Rectal smooth muscle tissue (tissue), 1 donor: ENCODE results near the gene CUEDC2.

Experiments used
- H3K27ac ChIP-seq: one replicate; pipeline ENCODE4 v1.7.0; 2013; ENCODE audit warnings: low read depth, low read length, inconsistent platforms
- H3K27me3 ChIP-seq: one replicate; pipeline ENCODE4 v1.7.0; 2013; ENCODE audit warnings: low read length; ENCODE audit not compliant: control insufficient read depth, insufficient read depth
- H3K36me3 ChIP-seq: one replicate; pipeline ENCODE4 v1.7.0; 2013; ENCODE audit warnings: low read length; ENCODE audit not compliant: control insufficient read depth, insufficient read depth
- H3K4me1 ChIP-seq: one replicate; pipeline ENCODE4 v1.7.0; 2013; ENCODE audit warnings: low read length; ENCODE audit not compliant: control insufficient read depth, insufficient read depth
- H3K4me3 ChIP-seq: one replicate; pipeline ENCODE4 v1.7.0; 2013; ENCODE audit warnings: low read length
- H3K9ac ChIP-seq: one replicate; pipeline ENCODE4 v1.7.0; 2013; ENCODE audit warnings: low read length

Gene CUEDC2

DNA sequence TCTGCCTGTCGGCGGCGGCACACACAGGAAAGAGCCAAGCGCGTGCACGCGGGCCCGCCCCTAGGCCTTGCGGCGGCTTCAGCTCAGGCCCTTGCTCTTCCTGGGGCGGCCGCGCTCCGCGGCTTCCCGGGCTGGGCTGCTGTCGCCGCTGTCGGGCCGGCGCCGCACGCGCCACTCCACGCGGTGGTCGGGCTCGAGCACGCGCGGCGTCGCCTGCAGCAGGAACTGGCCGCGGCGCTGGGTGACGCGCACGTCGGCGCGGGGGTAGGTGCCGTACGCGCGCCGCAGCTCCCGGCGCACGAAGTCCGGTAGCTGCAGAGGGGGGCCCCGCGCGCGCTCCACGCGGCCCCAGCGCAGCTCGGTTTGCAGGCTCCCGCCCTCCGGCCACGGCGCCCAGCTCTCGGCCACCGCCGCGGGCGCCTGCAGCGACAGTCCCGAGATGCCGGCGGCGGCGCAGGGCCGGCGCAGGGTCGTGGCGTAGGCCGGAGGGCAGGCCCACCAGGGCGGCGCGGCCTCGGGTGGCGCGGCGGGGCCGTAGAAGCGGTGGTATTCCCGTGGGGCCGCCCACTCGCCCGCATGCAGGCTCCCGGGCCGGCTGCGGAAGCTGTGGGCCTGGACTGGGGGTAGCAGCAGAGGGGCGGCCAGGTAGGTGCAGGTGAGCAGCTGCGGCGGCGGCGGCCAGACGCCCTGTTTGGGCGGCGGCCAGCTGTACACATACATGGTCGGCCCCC is 18.2 kb upstream of the CUEDC2 start:
- Histone ChIP-seq H3K27ac (peak overlapping the region; percentile 62), H3K4me3 (peak overlapping the region; percentile 80), H3K9ac (peak overlapping the region; percentile 46), H3K27me3 (no peaks in the 10 kb centered on the region), H3K4me1 (no peaks in the 10 kb centered on the region), H3K36me3 (no peaks in the 10 kb centered on the region)

- H3K4me3 ChIP-seq = peak overlapping the region; percentile 80
- no peaks in the 10 kb centered on the region for H3K36me3 ChIP-seq
- peak overlapping the region; percentile 46 for H3K9ac ChIP-seq
- H3K4me1 ChIP-seq = no peaks in the 10 kb centered on the region
- H3K27ac ChIP-seq = peak overlapping the region; percentile 54
- H3K27me3 ChIP-seq = no peaks in the 10 kb centered on the region
Measured at GRCh38 chr10:102450124-102450373, 17.7 kb upstream of the CUEDC2 start.

DNA sequence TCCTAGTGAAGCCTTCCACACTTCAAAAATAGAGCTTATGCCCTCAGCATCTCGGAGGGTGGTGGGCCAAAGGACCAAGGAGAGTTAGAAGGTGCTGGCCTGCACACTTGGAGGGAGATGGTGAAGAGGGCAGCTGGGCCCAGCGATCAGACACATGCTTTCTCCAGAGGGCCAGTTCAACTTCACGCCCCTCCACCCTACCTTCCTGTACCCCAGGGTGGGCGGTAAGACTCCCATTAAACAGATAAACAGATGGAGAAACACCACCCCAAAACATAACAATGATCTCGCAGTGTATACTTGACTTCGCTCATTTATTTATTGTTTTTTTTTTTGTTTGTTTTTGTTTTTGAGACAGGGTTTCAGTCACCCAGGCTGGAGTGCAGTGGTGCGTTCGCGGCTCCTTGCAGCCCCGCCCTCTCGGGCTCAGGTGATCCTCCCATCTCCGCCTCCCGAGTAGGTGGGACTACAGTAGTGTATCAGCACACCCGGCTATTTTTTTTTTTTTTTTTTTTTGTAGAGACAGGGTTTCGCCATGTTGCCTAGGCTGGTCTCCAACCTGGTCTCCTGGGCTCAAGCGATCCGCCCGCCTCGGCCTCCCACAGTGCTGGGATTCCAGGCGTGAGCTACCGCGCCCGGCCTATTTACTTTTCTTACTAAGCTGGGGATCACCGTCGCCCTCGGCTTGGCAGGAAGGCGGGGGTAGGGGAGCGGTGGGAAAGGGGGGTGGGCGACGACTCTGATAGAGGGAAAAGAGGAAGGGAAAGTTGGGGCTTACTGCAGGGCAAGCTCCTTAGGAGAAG is 17.1 kb upstream of the CUEDC2 start:
- H3K27me3 ChIP-seq = no peaks in the 10 kb centered on the region
- H3K36me3 ChIP-seq = no peaks in the 10 kb centered on the region
- H3K4me1 ChIP-seq = no peaks in the 10 kb centered on the region
- H3K9ac ChIP-seq = peak overlapping the region; percentile 46
- peak overlapping the region; percentile 54 for H3K27ac ChIP-seq
- H3K4me3 ChIP-seq = peak overlapping the region; percentile 80

GRCh38 chr10:102444851-102445250 is 12.5 kb upstream of the CUEDC2 start:
- H3K27me3 ChIP-seq = no peaks in the 10 kb centered on the region
- H3K9ac ChIP-seq = no peak overlapping the region
- H3K4me1 ChIP-seq = no peaks in the 10 kb centered on the region
- H3K4me3 ChIP-seq = no peak overlapping the region
- H3K36me3 ChIP-seq = no peaks in the 10 kb centered on the region
- no peak overlapping the region for H3K27ac ChIP-seq

DNA sequence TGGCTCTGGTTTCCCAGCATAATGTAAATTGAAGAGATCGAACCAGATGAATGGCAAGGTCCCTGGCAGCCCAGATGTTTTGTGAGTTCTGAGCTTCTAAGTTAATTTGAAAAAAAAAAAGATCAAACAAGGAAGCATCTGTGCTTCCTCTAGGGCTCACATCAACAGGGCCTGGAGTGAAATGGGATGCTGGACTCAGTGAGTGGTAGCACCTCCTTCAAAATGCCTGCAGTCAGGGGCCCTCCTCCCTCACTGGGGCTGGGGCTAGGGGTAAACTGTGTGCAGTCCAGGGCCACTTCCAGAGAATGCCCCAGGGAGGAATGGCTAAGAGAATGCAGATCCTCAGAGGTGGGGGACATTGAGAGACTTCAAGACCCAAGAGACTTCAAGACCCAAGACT is 6.0 kb upstream of the CUEDC2 start:
- Histone ChIP-seq H3K27ac (no peak overlapping the region), H3K36me3 (no peaks in the 10 kb centered on the region), H3K4me1 (no peaks in the 10 kb centered on the region), H3K9ac (no peak overlapping the region), H3K4me3 (no peak overlapping the region), H3K27me3 (no peaks in the 10 kb centered on the region)

DNA sequence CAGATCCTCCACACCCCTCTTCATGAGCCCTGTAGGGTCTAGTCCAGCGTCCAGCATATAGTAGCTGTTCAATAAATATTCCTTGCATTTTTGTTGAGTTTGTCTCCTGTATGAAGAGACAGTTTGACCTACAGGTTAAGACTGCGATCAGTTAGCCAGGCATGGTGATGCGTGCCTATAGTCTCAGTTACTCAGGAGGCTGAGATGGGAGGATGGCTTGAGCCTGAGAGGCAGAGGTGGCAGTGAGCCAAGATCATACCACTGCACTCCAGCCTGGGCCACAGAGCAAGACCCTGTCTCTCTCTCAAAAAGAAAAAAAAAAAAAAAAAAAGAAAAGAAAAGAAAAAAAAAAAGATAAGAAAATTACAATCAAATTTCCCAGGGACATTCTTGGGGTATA is 5.1 kb upstream of the CUEDC2 start:
- Histone ChIP-seq H3K9ac (no peak overlapping the region), H3K36me3 (no peaks in the 10 kb centered on the region), H3K27me3 (no peaks in the 10 kb centered on the region), H3K27ac (no peak overlapping the region), H3K4me3 (no peak overlapping the region), H3K4me1 (no peaks in the 10 kb centered on the region)

GRCh38 chr10:102436312-102436711 is 3.9 kb upstream of the CUEDC2 start:
- Histone ChIP-seq H3K36me3 (no peaks in the 10 kb centered on the region), H3K4me1 (peaks cover 7% of the 10 kb centered on the region), H3K9ac (no peak overlapping the region), H3K27me3 (no peaks in the 10 kb centered on the region), H3K27ac (no peak overlapping the region), H3K4me3 (peak overlapping the region; percentile 18)

DNA sequence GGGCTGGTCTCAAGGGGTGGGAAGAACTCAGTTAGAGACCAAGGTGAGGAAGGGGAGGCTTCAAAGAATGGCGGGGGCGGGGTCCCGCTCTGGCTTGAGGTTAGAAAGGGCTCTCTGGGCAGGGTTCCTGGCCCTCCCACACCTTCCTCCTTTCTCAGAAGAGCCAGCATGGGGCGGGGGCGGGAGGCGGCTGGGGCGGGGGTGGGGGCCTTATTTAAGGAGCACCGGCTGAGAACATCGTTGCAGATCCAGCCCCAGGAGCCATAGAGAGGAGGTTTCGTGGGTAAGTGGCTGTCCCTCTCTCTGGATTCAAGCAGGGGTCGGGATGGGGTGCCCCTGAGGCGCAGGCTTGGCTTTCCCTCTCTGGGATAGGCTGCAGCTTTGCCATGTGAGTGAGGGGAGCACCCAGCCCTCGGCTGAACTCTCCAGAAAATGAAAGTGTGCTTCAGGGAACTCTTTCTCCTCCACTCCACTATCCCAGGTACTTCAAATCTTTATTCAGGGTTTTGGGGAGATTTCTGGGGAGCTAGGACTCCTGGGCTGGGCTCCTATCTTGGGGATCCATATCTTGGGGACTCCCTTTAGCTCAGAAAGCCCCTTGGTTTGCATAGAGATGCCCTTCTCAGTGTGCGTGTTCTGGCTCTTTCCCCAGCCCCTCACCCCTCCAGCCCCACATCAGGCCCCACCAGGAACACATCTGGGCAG is 3.3 kb upstream of the CUEDC2 start:
- H3K4me3 ChIP-seq = peak overlapping the region; percentile 36
- peaks cover 7% of the 10 kb centered on the region for H3K4me1 ChIP-seq
- no peaks in the 10 kb centered on the region for H3K36me3 ChIP-seq
- H3K9ac ChIP-seq = no peak overlapping the region
- H3K27ac ChIP-seq = no peak overlapping the region
- no peaks in the 10 kb centered on the region for H3K27me3 ChIP-seq

- Histone ChIP-seq H3K4me3 (peak overlapping the region; percentile 29), H3K27me3 (no peaks in the 10 kb centered on the region), H3K4me1 (peaks cover 7% of the 10 kb centered on the region), H3K27ac (no peak overlapping the region), H3K9ac (no peak overlapping the region), H3K36me3 (no peaks in the 10 kb centered on the region)
Measured at GRCh38 chr10:102435133-102435497, 2.7 kb upstream of the CUEDC2 start.

GRCh38 chr10:102434394-102435132 is 2.2 kb upstream of the CUEDC2 start:
- H3K4me3 ChIP-seq = no peak overlapping the region
- H3K4me1 ChIP-seq = peaks cover 7% of the 10 kb centered on the region
- no peak overlapping the region for H3K27ac ChIP-seq
- H3K36me3 ChIP-seq = no peaks in the 10 kb centered on the region
- H3K27me3 ChIP-seq = no peaks in the 10 kb centered on the region
- no peak overlapping the region for H3K9ac ChIP-seq

DNA sequence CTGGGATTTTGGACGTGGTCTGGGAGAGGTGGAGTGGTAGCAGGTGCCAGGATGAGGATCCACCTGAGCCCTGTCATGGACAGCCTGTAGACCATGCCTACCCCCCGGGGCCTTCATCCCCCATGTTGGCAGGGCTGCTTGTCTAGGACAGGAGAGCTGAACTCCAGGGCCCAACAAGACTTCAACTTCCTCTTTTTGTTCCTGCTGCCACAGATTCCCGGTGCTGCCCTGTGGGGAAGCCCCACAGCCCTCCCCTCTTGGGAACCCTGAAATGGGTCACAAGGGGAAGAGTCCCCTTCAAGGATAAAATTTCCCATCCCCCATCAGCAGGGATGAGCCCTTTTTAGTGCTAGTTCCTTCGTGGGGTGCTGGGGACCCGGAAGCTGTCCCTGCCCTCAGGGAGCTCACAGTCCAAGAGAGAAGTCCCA is 1.3 kb upstream of the CUEDC2 start:
- Histone ChIP-seq H3K4me1 (peaks cover 7% of the 10 kb centered on the region), H3K9ac (no peak overlapping the region), H3K4me3 (peak overlapping the region; percentile 2), H3K36me3 (no peaks in the 10 kb centered on the region), H3K27me3 (no peaks in the 10 kb centered on the region), H3K27ac (no peak overlapping the region)

GRCh38 chr10:102431452-102432124 is 786 bp downstream of the CUEDC2 start:
- peak overlapping the region; percentile 96 for H3K9ac ChIP-seq
- peaks cover 7% of the 10 kb centered on the region for H3K4me1 ChIP-seq
- no peaks in the 10 kb centered on the region for H3K27me3 ChIP-seq
- peak overlapping the region; percentile 98 for H3K4me3 ChIP-seq
- peak overlapping the region; percentile 81 for H3K27ac ChIP-seq
- no peaks in the 10 kb centered on the region for H3K36me3 ChIP-seq
